Stimulated activated effector memory CD8-positive, alpha-beta T cell treated with anti-CD3 and anti-CD28 coated beads, Interleukin-12 subunit alpha, Interleukin-12 subunit beta, amount 100 ng/mL, for 72 hours (primary cell): ENCODE results near the gene TNS3.

Source experiments
- ATAC-seq: fragments of 150-1000 bp; cut with Tn5 transposase; 2 replicates; pipeline ENCODE4 v1.10.0; 2021
- DNase-seq, 2 donors: peaks; one replicate each; pipeline ENCODE4 v3.0.0; 2021 to 2022; ENCODE audit warnings: low spot score in 2 of 2
- H3K27ac Mint-ChIP-seq: one replicate; pipeline ENCODE4 v1.8.0; 2022; ENCODE audit warnings: mild to moderate bottlenecking, mixed read lengths
- H3K36me3 Mint-ChIP-seq: one replicate; pipeline ENCODE4 v1.8.0; 2022; ENCODE audit warnings: mild to moderate bottlenecking, mixed read lengths
- H3K4me1 Mint-ChIP-seq: one replicate; pipeline ENCODE4 v1.8.0; 2022; ENCODE audit warnings: mixed read lengths
- H3K4me3 Mint-ChIP-seq: one replicate; pipeline ENCODE4 v1.8.0; 2022; ENCODE audit warnings: mild to moderate bottlenecking, mixed read lengths
- H3K9me3 Mint-ChIP-seq: one replicate; pipeline ENCODE4 v1.8.0; 2022; ENCODE audit warnings: mixed read lengths

The TNS3 gene

DNA sequence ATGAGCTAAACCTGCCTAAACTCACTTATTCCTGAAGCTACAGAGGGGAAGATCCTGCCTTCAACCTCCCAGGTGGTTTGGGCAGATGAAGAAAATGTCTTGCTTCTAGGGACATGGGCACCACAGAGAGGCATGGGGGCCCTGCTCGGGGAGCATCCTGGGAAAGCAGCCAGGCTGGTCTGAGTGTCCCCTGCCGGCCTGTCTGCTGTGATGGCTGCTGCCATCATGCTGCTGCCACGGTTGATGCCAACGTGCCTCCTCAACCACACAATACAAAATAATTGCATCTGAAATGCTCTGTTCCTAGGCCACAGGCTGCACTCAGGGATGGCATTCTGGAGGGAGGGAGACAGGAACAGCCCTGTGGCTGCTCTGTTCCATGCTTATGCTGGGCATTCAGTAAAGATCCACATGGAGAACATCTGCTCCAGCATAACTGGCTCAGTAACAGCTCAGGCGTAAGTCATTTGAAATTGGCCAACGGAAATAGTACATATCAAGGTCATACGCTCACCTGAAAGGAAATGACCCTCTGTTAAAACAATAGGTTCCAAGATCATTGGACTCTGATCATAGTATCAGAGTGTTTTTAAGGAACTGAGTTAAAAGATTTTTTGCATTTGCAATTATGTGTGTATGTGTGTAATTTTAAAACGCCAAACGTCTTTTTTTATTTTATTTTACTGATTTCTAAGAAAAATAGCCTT, 299.0 kb downstream of the TNS3 start:
- peaks cover 3% of the 10 kb centered on the region for H3K9me3 Mint-ChIP-seq
- no peaks in the 10 kb centered on the region for H3K36me3 Mint-ChIP-seq
- ATAC-seq = no peak
- no peak overlapping the region for H3K4me3 Mint-ChIP-seq
- no peak overlapping the region for H3K27ac Mint-ChIP-seq
- DNase-seq = no peak
- H3K4me1 Mint-ChIP-seq = no peaks in the 10 kb centered on the region

DNA sequence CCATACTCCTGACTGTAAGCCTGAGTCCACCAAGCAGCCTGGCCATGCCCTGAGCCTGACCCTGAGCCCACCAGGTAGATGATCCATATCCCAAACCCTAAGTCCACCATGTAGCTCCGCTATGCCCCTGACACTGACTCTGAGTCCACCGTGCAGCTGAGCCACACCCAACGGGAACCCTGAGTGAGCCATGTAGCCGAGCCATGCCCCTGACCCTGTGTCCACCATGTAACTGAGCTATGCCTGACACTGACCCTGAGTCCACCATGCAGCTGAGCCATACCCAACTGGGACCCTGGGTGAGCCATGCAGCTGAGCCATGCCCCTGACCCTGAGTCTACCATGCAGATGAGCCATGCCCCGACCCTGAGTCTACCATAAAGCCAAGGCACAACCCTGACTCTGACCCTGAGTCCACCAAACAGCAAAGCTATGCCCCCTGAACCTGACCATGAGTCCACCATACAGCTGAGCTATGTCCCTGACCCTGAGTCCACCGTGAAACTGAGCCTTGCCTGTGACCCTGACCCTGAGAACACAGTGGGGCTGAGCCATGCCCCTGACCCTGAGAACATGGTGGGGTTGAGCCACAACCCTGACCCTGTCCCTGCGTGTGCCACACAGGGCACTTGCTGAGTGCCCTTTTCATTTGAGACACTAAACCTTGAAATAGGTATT, 299.8 kb downstream of the TNS3 start:
- ATAC-seq (peak; percentile 15), DNase-seq (no peak)
- H3K4me1 Mint-ChIP-seq = no peaks in the 10 kb centered on the region
- peaks cover 3% of the 10 kb centered on the region for H3K9me3 Mint-ChIP-seq
- no peak overlapping the region for H3K27ac Mint-ChIP-seq
- no peaks in the 10 kb centered on the region for H3K36me3 Mint-ChIP-seq
- H3K4me3 Mint-ChIP-seq = no peak overlapping the region

DNA sequence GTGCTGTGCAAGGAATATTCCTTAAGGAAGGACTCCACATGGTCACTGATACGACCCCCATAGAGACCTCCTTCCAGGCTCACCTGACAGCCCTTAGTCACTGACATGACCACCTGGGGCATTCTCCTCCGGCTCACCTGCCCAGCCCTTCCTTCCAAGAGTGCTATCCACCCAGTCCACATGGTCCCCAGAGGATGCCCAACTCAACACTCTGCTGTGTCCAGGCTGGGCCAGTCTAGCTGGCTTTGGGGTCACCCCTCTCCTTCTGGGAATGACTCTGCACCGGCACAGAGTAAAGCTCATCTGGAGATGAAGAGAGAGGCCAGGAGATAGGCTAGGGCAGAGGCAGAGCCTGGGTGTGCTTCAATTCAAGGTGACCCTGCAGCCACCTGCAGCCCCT, 300.8 kb downstream of the TNS3 start:
- H3K4me1 Mint-ChIP-seq = no peaks in the 10 kb centered on the region
- H3K4me3 Mint-ChIP-seq = no peak overlapping the region
- no peak for DNase-seq
- peak; percentile 9 for ATAC-seq
- H3K36me3 Mint-ChIP-seq = no peaks in the 10 kb centered on the region
- H3K9me3 Mint-ChIP-seq = peaks cover 3% of the 10 kb centered on the region
- no peak overlapping the region for H3K27ac Mint-ChIP-seq

DNA sequence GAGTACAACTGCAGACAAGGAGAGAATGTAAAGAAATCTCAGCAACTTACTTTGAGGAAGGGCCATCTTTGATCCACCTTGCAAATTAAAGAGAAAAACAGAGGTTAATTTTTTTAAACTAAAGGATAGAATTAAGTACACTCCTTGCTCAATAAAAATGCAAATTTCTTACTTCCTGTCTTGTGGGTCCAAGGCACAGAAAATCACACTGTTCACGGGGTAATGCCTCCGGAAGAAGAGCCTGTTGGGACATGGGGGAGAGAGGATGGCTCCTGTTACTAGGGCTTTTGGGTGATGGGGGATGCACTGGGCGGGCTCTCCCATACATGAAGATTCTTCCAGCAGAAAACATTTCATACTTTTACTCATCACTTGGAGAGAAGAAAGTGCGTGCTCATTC, 301.8 kb downstream of the TNS3 start:
- ATAC-seq = no peak
- Mint-ChIP-seq H3K4me1 (no peaks in the 10 kb centered on the region), H3K36me3 (no peaks in the 10 kb centered on the region), H3K27ac (no peak overlapping the region), H3K4me3 (no peak overlapping the region), H3K9me3 (no peaks in the 10 kb centered on the region)
- DNase-seq = no peak

DNA sequence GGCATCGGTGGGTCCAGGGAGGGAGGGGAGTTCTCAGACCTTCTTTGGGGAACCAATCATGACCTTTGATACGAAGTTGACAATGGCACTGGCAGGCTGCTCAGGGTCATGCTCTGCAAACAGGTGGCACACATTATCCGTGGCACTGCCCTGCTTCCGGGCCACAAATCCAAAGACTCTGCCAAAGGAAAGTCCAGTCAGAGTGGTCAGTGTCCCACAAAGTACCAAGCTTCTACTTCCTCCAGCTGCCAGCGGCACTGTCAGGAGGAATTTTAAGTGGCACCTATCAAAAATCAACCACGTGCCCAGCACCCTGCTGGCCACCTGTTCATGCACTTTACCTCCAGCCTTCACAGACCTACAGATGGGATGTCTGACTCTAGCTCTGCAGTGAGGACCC, 303.9 kb downstream of the TNS3 start:
- DNase-seq (no peak), ATAC-seq (no peak)
- H3K4me1 Mint-ChIP-seq = no peaks in the 10 kb centered on the region
- no peaks in the 10 kb centered on the region for H3K36me3 Mint-ChIP-seq
- no peaks in the 10 kb centered on the region for H3K9me3 Mint-ChIP-seq
- H3K4me3 Mint-ChIP-seq = no peak overlapping the region
- H3K27ac Mint-ChIP-seq = no peak overlapping the region

DNA sequence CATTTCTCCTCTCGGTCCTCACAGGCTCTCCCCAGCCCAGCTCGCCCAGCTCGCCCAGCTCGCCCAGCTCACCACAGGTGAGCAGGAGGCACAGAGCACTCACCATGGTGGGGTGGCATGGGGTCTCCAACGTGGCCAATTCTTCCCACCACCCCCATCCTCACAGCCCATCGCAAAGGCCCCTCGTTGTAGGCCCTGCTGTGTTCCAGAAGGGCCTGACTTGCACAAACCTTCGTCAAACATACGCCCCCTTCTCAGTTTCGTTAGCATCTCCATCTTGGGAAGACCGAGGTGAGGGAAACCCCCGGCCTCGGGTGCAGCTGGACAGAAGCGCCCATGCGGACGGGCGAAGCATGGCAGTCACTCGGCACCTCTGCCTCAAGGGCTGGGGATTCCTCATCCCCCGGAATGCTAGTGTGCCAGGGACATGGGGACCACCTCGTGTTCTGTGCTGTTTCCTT, 304.6 kb downstream of the TNS3 start:
- ATAC-seq (no peak), DNase-seq (no peak)
- Mint-ChIP-seq H3K4me3 (no peak overlapping the region), H3K27ac (no peak overlapping the region), H3K36me3 (no peaks in the 10 kb centered on the region), H3K9me3 (peaks cover 3% of the 10 kb centered on the region), H3K4me1 (no peaks in the 10 kb centered on the region)

DNA sequence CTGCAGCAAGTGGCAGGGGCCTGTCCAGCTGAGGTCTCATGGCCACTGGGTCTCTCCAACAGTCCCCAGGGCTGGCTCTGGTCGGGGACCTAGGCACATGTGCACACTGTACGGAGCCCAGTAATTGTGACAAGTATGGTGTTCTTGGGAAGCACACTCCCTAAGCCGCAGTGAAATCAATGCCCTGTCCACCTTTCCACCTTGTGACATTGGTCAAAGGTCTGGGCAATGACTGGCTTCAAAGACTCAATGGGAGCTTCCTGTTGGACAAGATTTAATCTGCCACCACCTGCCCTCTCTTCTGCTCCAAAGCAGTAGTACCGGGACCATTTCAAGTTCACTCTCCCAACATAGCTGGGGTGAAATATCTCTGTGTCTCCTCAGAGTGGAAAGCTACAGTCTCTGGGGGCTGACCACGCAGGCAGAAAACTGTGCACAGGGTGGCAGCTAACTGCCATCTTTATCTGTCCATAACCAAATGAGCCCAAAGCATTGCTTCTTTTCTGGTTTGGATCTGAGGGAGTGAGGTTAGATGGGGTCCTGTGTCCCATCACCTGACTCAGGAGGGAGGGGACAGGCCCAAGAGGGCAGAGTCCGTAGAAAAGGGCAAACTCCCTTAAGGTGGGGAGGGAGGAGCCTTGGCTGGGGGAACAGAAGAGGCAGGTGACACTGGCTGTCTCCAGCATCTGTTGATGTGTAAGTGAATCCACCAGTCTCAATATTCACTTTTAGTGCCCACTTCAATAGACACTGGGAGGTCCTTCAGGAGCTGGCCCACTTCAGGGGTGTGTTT, 307.7 kb downstream of the TNS3 start:
- Mint-ChIP-seq H3K4me1 (no peaks in the 10 kb centered on the region), H3K27ac (no peak overlapping the region), H3K4me3 (no peak overlapping the region), H3K36me3 (no peaks in the 10 kb centered on the region), H3K9me3 (peaks cover 8% of the 10 kb centered on the region)
- ATAC-seq = no peak
- DNase-seq = no peak

DNA sequence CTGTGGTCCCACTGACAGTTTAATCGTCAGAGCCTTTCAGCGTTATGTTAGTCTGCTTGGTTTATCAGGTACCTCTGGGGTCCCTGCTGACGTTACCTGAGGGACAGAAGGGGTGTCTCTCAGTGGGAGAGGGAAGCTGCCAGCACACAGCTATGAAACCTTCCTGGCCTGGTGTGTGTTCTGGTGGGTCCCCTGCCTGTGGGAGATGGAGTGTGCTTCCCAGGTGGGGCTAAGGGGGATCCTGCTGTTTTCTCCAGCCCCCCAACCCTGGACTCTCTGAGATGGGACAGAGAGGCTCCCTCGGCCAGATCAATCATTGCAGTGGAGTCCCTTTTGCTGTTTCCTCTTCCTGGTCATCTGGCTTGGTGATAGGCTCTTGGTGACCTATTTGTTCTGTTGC, 308.8 kb downstream of the TNS3 start:
- Mint-ChIP-seq H3K9me3 (peaks cover 8% of the 10 kb centered on the region), H3K4me3 (no peak overlapping the region), H3K4me1 (no peaks in the 10 kb centered on the region), H3K36me3 (no peaks in the 10 kb centered on the region), H3K27ac (no peak overlapping the region)
- no peak for ATAC-seq
- no peak for DNase-seq

DNA sequence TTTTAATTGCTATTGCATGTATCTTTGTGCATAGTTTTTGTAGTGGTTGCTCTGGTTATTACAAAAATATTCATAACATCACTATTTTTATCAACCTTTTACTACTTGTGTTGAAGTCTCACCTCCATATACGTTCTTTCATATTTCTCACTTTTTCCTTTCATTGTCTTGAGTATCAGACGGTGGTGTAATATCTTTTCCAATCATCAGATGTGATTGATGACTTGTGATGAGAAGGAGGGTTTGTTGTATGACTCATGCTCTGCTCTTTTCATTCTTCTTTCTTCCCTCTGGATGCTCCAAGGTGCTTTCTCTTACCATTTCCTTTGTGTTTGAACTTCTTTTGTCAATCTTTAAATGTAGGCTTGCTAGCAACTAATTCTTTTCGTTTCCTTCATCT, 310.2 kb downstream of the TNS3 start:
- DNase-seq (no peak), ATAC-seq (no peak)
- H3K9me3 Mint-ChIP-seq = peaks cover 8% of the 10 kb centered on the region
- no peak overlapping the region for H3K27ac Mint-ChIP-seq
- H3K36me3 Mint-ChIP-seq = no peaks in the 10 kb centered on the region
- no peaks in the 10 kb centered on the region for H3K4me1 Mint-ChIP-seq
- no peak overlapping the region for H3K4me3 Mint-ChIP-seq

DNA sequence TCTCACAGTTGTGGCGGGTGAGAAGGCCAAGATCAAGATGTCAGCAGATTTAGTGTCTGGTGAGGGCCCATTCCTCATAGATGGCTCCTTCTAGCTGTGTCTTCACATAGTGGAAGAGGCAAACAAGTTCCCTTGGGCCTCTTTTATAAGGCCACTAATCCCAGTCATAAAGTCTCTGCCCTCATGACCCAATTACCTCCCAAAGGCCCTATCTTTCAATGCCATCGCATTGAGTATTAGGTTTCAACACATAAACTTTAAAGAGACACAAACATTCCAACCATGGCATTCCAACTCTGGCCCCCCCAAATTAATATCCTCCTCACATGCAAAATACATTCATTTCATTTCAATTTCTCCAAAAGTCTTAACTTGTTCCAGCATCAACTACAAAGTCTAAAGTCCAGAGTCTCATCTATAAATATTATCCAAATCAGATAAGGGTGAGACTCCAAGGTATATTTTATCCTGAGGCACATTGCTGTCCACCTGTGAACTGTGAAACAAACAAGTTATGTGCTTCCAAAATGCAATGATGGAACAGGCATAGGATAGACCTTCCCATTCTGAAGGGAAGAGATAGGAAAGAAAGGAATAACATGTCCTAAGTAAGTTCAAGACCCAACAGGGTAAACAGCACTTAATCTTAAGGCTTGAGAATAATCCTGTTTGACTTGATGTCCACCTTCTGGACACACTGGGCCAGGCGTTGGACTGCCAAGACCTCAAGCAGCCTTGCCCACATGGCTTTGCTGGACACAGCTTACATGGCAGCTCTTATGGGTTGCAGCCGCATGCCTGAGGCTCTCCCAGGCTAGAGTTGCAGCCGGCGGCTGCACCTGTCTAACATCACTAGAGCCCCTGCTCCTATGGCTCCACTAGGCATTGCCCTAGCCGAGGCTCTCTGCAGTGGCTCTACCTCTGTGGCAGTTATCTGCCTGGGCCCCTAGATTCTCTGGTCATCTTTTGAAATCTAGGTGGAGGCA, 312.8 kb downstream of the TNS3 start:
- H3K27ac Mint-ChIP-seq = no peak overlapping the region
- no peaks in the 10 kb centered on the region for H3K36me3 Mint-ChIP-seq
- H3K4me3 Mint-ChIP-seq = no peak overlapping the region
- DNase-seq (no peak), ATAC-seq (no peak)
- H3K4me1 Mint-ChIP-seq = no peaks in the 10 kb centered on the region
- H3K9me3 Mint-ChIP-seq = peaks cover 8% of the 10 kb centered on the region

DNA sequence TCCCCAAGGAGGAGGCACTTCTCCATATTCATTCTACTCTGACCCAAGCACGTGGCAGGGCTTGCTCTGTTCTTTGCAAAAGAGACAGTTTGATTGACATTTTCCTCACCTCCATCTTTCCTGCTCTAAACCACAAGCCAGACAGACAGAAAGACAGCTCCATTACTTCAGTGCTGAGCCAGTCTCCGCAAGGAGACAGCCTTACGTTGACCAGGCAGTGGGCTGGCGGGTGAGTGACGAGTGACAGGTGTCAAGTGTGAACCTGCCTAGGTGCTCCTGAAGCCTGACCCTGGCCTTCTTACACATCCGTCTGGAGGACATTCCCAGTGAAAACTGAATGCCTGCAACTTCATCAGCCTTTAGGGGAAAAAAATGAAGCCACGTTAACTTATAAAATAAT, 314.6 kb downstream of the TNS3 start:
- peaks cover 5% of the 10 kb centered on the region for H3K9me3 Mint-ChIP-seq
- H3K36me3 Mint-ChIP-seq = no peaks in the 10 kb centered on the region
- no peak overlapping the region for H3K4me3 Mint-ChIP-seq
- DNase-seq (no peak), ATAC-seq (no peak)
- H3K4me1 Mint-ChIP-seq = no peaks in the 10 kb centered on the region
- H3K27ac Mint-ChIP-seq = no peak overlapping the region

DNA sequence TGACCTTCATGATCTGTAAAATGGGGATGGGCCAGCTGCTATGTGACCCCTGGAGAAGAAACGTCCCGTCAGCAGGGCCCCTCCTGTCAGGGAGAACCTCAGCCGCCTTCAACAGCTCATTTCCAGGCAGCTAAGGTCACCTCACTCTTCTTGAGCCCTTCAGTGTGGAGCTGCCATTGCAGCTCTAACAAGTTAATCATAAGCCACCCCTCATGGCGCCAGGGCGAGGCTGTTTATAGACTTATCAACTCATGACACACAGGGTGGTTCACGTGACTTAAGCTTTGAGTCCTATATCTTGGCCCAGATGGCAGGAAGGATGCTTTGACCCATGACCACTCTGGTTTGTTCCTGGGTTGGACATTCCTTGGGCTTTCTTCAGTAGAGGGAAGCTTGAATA, 315.1 kb downstream of the TNS3 start:
- no peaks in the 10 kb centered on the region for H3K36me3 Mint-ChIP-seq

DNA sequence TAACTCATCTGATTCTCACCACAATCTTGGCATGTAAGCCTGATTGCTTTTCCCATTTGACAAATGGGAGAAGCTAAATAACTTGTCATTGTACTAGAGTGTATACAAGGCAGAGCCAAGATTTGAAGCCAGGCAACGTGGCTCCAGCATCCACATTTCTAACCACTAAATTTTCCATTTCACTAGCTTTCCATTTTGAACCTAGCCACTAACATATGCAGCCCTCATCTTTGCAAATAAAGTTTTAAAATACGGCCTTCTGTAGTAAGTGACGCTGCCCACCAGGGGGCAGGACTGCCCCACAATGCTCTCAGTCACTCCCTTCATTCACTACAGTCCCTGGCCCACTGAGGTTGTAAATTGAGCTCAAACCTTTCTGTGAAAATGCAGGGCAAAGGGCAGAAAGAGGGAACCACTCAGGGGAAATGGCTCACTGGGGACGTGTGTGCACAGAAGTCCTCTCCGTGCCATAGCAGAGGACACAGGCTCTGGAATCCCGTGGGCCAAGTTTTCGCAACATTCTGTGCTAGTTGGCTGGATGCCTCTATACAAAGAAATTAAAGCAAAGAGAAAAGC, 315.7 kb downstream of the TNS3 start:
- Mint-ChIP-seq H3K4me1 (no peaks in the 10 kb centered on the region), H3K36me3 (no peaks in the 10 kb centered on the region), H3K9me3 (no peaks in the 10 kb centered on the region), H3K27ac (no peak overlapping the region), H3K4me3 (no peak overlapping the region)
- ATAC-seq = no peak
- DNase-seq = peak in 1 of 2 donors; percentile 51

More for the DNA sequence above, 315.1 kb downstream of the TNS3 start:
- Mint-ChIP-seq H3K4me1 (no peaks in the 10 kb centered on the region), H3K4me3 (no peak overlapping the region), H3K9me3 (peaks cover 3% of the 10 kb centered on the region), H3K27ac (no peak overlapping the region)
- no peak for ATAC-seq
- DNase-seq = no peak

DNA sequence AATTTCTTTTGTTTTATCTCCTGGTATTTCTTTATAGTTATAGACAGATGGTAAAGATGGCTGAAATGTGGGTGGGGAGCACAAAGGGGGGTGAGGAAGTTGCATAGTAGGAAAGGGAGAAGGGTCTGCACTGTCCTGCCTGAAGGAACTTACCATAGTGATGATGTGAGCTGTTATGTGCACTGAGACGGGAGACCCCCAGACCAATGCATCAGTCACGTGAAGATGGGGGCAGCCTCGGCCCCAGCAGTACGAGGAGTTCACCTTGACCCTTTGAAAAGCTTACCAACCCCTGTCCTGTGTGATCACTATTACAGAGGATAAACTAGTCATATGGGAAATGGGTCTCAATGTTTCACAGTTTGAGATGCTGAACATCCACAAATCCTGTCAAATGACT, 316.3 kb downstream of the TNS3 start:
- Mint-ChIP-seq H3K4me3 (no peak overlapping the region), H3K36me3 (no peaks in the 10 kb centered on the region), H3K9me3 (no peaks in the 10 kb centered on the region), H3K27ac (no peak overlapping the region), H3K4me1 (no peaks in the 10 kb centered on the region)
- no peak for ATAC-seq
- no peak for DNase-seq
